SK-N-SH treated with all-trans-retinoic acid at 6 μM for 48 hours (cell line): Measurements from ENCODE around the gene NEUROG1.

Source experiments
- ATAC-seq: fragments of 200-7000 bp; cut with Tn5 transposase; 3 replicates; pipeline ENCODE4 v1.9.1; 2020; ENCODE audit warnings: mild to moderate bottlenecking, moderate library complexity
- ARNTL ChIP-seq: fragments of 450-650 bp; formaldehyde crosslinking; IDR thresholded peaks from 2 replicates; pipeline ENCODE4 v1.5.0; 2020; ENCODE audit warnings: low read depth, mild to moderate bottlenecking, moderate library complexity, borderline replicate concordance
- BACH2 ChIP-seq: fragments of 250-450 bp; sonication (Bioruptor Pico); IDR thresholded peaks from 2 replicates; pipeline ENCODE4 v1.9.0; 2021; ENCODE audit warnings: mild to moderate bottlenecking, borderline replicate concordance
- CREB5 ChIP-seq: fragments of 250-450 bp; sonication (Bioruptor Pico); IDR thresholded peaks from 2 replicates; pipeline ENCODE4 v1.5.1; 2020; ENCODE audit warnings: low read depth, mild to moderate bottlenecking, moderate library complexity
- CSDC2 ChIP-seq: fragments of 250-450 bp; sonication (Bioruptor Pico); IDR thresholded peaks from 2 replicates; pipeline ENCODE4 v1.5.0; 2020; ENCODE audit warnings: mild to moderate bottlenecking, moderate library complexity
- CSRNP3 ChIP-seq: fragments of 250-450 bp; sonication (Bioruptor Pico); IDR thresholded peaks from 2 replicates; pipeline ENCODE4 v1.5.1; 2021; ENCODE audit warnings: mild to moderate bottlenecking, moderate library complexity
- ESRRG ChIP-seq: fragments of 250-450 bp; sonication (Bioruptor Pico); IDR thresholded peaks from 2 replicates; pipeline ENCODE4 v1.6.1; 2021; ENCODE audit warnings: mild to moderate bottlenecking
- GLIS3 ChIP-seq: fragments of 250-450 bp; sonication (Bioruptor Pico); IDR thresholded peaks from 2 replicates; pipeline ENCODE4 v1.5.0; 2020; ENCODE audit warnings: mild to moderate bottlenecking, moderate library complexity
- ISL1 ChIP-seq: fragments of 250-450 bp; sonication (Bioruptor Pico); IDR thresholded peaks from 2 replicates; pipeline ENCODE4 v2.1.2; 2022; ENCODE audit warnings: mild to moderate bottlenecking, moderate library complexity
- OSR1 ChIP-seq: fragments of 250-450 bp; sonication (Bioruptor Pico); IDR thresholded peaks from 2 replicates; pipeline ENCODE4 v1.8.0; 2022; ENCODE audit warnings: moderate library complexity, mild to moderate bottlenecking, inconsistent platforms
- PATZ1 ChIP-seq: fragments of 250-450 bp; sonication (Bioruptor Pico); IDR thresholded peaks from 2 replicates; pipeline ENCODE4 v1.8.0; 2020; ENCODE audit warnings: mild to moderate bottlenecking, moderate library complexity, borderline replicate concordance
- POU6F1 ChIP-seq: fragments of 250-450 bp; sonication (Bioruptor Pico); IDR thresholded peaks from 2 replicates; pipeline ENCODE4 v1.8.0; 2021; ENCODE audit warnings: low read depth, mild to moderate bottlenecking, moderate library complexity, borderline replicate concordance
- PPARA ChIP-seq: fragments of 250-450 bp; sonication (Bioruptor Pico); IDR thresholded peaks from 2 replicates; pipeline ENCODE4 v1.5.0; 2020; ENCODE audit warnings: mild to moderate bottlenecking, borderline replicate concordance
- RARB ChIP-seq: fragments of 250-450 bp; sonication (Bioruptor Pico); IDR thresholded peaks from 2 replicates; pipeline ENCODE4 v1.8.0; 2021; ENCODE audit warnings: mild to moderate bottlenecking, moderate library complexity
- TCF4 ChIP-seq: fragments of 250-450 bp; sonication (Bioruptor Pico); IDR thresholded peaks from 2 replicates; pipeline ENCODE4 v1.8.0; 2021; ENCODE audit warnings: mild to moderate bottlenecking, moderate library complexity, borderline replicate concordance
- TSHZ2 ChIP-seq: fragments of 250-450 bp; sonication (Bioruptor Pico); IDR thresholded peaks from 2 replicates; pipeline ENCODE4 v1.5.0; 2020; ENCODE audit warnings: mild to moderate bottlenecking, moderate library complexity
- ZC3H10 ChIP-seq: fragments of 250-450 bp; sonication (Bioruptor Pico); IDR thresholded peaks from 2 replicates; pipeline ENCODE4 v1.5.1; 2021; ENCODE audit warnings: mild to moderate bottlenecking, moderate library complexity
- ZFP3 ChIP-seq: fragments of 250-450 bp; sonication (Bioruptor Pico); IDR thresholded peaks from 2 replicates; pipeline ENCODE4 v1.5.0; 2020; ENCODE audit warnings: mild to moderate bottlenecking, moderate library complexity
- ZFP30 ChIP-seq: fragments of 450-650 bp; formaldehyde crosslinking; IDR thresholded peaks from 2 replicates; pipeline ENCODE4 v1.5.0; 2022; ENCODE audit warnings: mild to moderate bottlenecking, moderate library complexity
- ZNF565 ChIP-seq: fragments of 450-650 bp; formaldehyde crosslinking; conservative IDR thresholded peaks from 2 replicates; pipeline ENCODE4 v1.5.0; 2020; ENCODE audit warnings: low read depth, mild to moderate bottlenecking, moderate library complexity
- ZNF70 ChIP-seq: fragments of 450-650 bp; formaldehyde crosslinking; IDR thresholded peaks from 2 replicates; pipeline ENCODE4 v1.5.0; 2020; ENCODE audit warnings: mild to moderate bottlenecking, moderate library complexity
- ZNF8 ChIP-seq: fragments of 450-650 bp; formaldehyde crosslinking; IDR thresholded peaks from 2 replicates; pipeline ENCODE4 v1.5.0; 2020; ENCODE audit warnings: mild to moderate bottlenecking, moderate library complexity

Gene NEUROG1

GRCh38 chr5:135546912-135547311, 11.1 kb upstream of the NEUROG1 start:
- ATAC-seq: no peak
- no peak for TF ChIP-seq ISL1
- no peak for TF ChIP-seq CSRNP3 (CRISPR knock-in tag)
- TF ChIP-seq RARB (CRISPR knock-in tag): no peak
- TF ChIP-seq TCF4 (CRISPR knock-in tag): no peak
- TF ChIP-seq ESRRG (CRISPR knock-in tag): no peak
- no peak for TF ChIP-seq BACH2 (CRISPR knock-in tag)
- TF ChIP-seq ZNF8: no peak
- TF ChIP-seq ZFP3 (CRISPR knock-in tag): no peak
- no peak for TF ChIP-seq ZFP30 (CRISPR knock-in tag)
- no peak for TF ChIP-seq CREB5 (CRISPR knock-in tag)
- TF ChIP-seq CSDC2 (CRISPR knock-in tag): no peak

- TF ChIP-seq BACH2 (CRISPR knock-in tag) (no peak), TSHZ2 (CRISPR knock-in tag) (no peak), ZNF8 (no peak), PPARA (CRISPR knock-in tag) (no peak), ESRRG (CRISPR knock-in tag) (no peak), ZNF70 (CRISPR knock-in tag) (no peak), POU6F1 (CRISPR knock-in tag) (no peak), CREB5 (CRISPR knock-in tag) (no peak), RARB (CRISPR knock-in tag) (no peak), ZFP3 (CRISPR knock-in tag) (no peak), ZC3H10 (CRISPR knock-in tag) (no peak), GLIS3 (CRISPR knock-in tag) (no peak), TCF4 (CRISPR knock-in tag) (no peak), PATZ1 (CRISPR knock-in tag) (no peak), ZNF565 (no peak), ZFP30 (CRISPR knock-in tag) (no peak), ARNTL (no peak), OSR1 (CRISPR knock-in tag) (no peak), ISL1 (no peak)
- no peak for ATAC-seq
These were observed 10.3 kb upstream of the NEUROG1 start for GRCh38 chr5:135546101-135546500.
